A673 (cell line): ENCODE results near the gene BRSK2. TPM values are rescaled to one million over a fixed set of nuclear protein-coding genes. Genes with fewer than 3 reads are reported as not detected.
"Not testable (repeated sequence)": the region's sequence is repeated elsewhere in the genome, so short reads cannot be mapped to it uniquely, and the experiment has no call there.

Experiments used
- BruUV-seq: library from RNA; stranded (reverse); fragments of 400-500 nt; replicated peaks from 2 replicates; lab custom pipeline; 2021; lab: Mats Ljungman, UMichigan
- CTCF ChIA-PET: fragments of 300-600 bp; sonication (Branson Sonifier 250); formaldehyde crosslinking; loops from one replicate; lab custom pipeline; 2022; ENCODE audit warnings: antibody characterized with exemption; lab: Charles Lee
- POLR2A ChIA-PET: fragments of 300-600 bp; sonication (Branson Sonifier 250); formaldehyde crosslinking; loops from one replicate; lab custom pipeline; 2022; ENCODE audit warnings: antibody characterized with exemption; ENCODE audit not compliant: low non-redundant PET; lab: Charles Lee
- DNase-seq: peaks from one replicate; pipeline ENCODE4 v3.0.0-alpha.2; 2015; ENCODE audit warnings: low spot score
- H3K27ac ChIP-seq: fragments of 200-600 bp; sonication (generic); 2 replicates; pipeline ENCODE4 v1.5.1; 2016; ENCODE audit warnings: mixed run types, low read depth, mild to moderate bottlenecking, mixed read lengths, antibody characterized with exemption, low read length; ENCODE audit not compliant: poor library complexity, severe bottlenecking
- H3K27me3 ChIP-seq: fragments of 200-600 bp; sonication (generic); replicated peaks from 2 replicates; pipeline ENCODE4 v1.6.1; 2017; ENCODE audit warnings: mixed run types, low read depth, mild to moderate bottlenecking, mixed read lengths, antibody characterized with exemption, low read length; ENCODE audit not compliant: insufficient read depth, poor library complexity
- H3K36me3 ChIP-seq: fragments of 200-600 bp; sonication (generic); 2 replicates; pipeline ENCODE4 v1.6.1; 2016; ENCODE audit warnings: mixed run types, mild to moderate bottlenecking, mixed read lengths, antibody characterized with exemption, low read length; ENCODE audit not compliant: insufficient read depth, poor library complexity, severe bottlenecking
- H3K4me1 ChIP-seq: fragments of 200-600 bp; sonication (generic); 2 replicates; pipeline ENCODE4 v1.6.1; 2017; ENCODE audit warnings: mixed run types, mild to moderate bottlenecking, mixed read lengths, antibody characterized with exemption, low read length; ENCODE audit not compliant: insufficient read depth, poor library complexity, severe bottlenecking
- H3K4me3 ChIP-seq: fragments of 200-600 bp; sonication (generic); 2 replicates; pipeline ENCODE4 v1.5.1; 2016; ENCODE audit warnings: low read depth, mixed run types, mild to moderate bottlenecking, mixed read lengths, low read length; ENCODE audit not compliant: poor library complexity, severe bottlenecking
- H3K9me3 ChIP-seq: fragments of 200-600 bp; sonication (generic); 2 replicates; pipeline ENCODE4 v1.6.1; 2016; ENCODE audit warnings: mixed run types, low read depth, mild to moderate bottlenecking, mixed read lengths, antibody characterized with exemption, low read length; ENCODE audit not compliant: poor library complexity, severe bottlenecking
- EZH2 ChIP-seq: fragments of 200-600 bp; sonication (generic); IDR thresholded peaks from 2 replicates; pipeline ENCODE4 v1.6.1; 2017; ENCODE audit warnings: borderline replicate concordance, low read depth, mild to moderate bottlenecking, mixed read lengths, antibody characterized with exemption, low read length; ENCODE audit not compliant: poor library complexity, severe bottlenecking
- intact Hi-C: fragments of 100-400 bp; cut with micrococcal nuclease; formaldehyde crosslinking; loops from one replicate; pipeline ENCODE4 v1.10.0; 2022; ENCODE audit not compliant: unreplicated experiment
- total RNA-seq: library from RNA; stranded (reverse); gene quantifications from 2 replicates; pipeline ENCODE4 v1.2.3, GENCODE V29; 2021
- TF ChIP-seq, protein P1 (sequence below): fragments of 300-800, 200-600 bp; sonication (generic); conservative IDR thresholded peaks from 2 replicates; pipeline ENCODE4 v1.5.1; 2017; ENCODE audit warnings: low read depth, mild to moderate bottlenecking, antibody characterized with exemption, low read length, moderate library complexity, mixed read lengths

The BRSK2 gene
- total RNA-seq, 1 experiment from 2014 or later, result 2.2 TPM

DNA sequence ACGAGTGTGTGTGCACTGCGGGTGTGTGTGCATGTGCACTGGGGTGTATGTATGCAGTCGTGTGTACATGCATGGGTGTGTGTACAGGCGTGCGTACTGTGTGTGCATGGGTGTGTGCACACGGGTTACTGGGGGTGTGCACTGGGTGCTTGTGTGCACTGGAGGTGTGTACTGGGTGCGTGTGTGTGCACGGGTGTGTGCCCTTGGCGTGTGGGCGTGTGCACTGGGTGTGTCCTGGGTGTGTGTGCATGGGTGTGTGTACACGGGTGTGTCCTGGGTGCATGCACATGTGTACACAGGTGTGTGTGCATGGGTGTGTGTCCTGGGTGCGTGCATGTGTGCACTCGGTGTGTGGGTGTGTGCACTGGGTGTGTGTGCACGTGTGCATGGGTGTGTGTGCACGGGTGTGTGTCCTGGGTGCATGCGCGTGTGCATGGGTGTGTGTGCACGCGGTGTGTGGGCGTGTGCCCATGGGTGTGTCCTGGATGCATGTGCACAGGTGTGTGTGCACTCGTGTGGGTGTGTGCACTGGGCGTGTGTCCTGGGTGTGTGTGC lies 39.1 kb downstream of the BRSK2 start:
- no peak overlapping the region for H3K27ac ChIP-seq
- H3K36me3 ChIP-seq, result no peaks in the 10 kb centered on the region
- H3K4me3 ChIP-seq, result no peak overlapping the region
- no peaks in the 10 kb centered on the region for H3K4me1 ChIP-seq
- intact Hi-C loops, result no loop called here
- BruUV-seq, result no TSS peak
- ChIA-PET POLR2A (no interaction called here), CTCF (no interaction called here)
- no peaks in the 10 kb centered on the region for H3K9me3 ChIP-seq
- no peak for DNase-seq
- TF ChIP-seq EZH2, result no peak
- TF ChIP-seq, protein P1, sequence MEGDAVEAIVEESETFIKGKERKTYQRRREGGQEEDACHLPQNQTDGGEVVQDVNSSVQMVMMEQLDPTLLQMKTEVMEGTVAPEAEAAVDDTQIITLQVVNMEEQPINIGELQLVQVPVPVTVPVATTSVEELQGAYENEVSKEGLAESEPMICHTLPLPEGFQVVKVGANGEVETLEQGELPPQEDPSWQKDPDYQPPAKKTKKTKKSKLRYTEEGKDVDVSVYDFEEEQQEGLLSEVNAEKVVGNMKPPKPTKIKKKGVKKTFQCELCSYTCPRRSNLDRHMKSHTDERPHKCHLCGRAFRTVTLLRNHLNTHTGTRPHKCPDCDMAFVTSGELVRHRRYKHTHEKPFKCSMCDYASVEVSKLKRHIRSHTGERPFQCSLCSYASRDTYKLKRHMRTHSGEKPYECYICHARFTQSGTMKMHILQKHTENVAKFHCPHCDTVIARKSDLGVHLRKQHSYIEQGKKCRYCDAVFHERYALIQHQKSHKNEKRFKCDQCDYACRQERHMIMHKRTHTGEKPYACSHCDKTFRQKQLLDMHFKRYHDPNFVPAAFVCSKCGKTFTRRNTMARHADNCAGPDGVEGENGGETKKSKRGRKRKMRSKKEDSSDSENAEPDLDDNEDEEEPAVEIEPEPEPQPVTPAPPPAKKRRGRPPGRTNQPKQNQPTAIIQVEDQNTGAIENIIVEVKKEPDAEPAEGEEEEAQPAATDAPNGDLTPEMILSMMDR, result no peak
- H3K27me3 ChIP-seq, result no peaks in the 10 kb centered on the region

DNA sequence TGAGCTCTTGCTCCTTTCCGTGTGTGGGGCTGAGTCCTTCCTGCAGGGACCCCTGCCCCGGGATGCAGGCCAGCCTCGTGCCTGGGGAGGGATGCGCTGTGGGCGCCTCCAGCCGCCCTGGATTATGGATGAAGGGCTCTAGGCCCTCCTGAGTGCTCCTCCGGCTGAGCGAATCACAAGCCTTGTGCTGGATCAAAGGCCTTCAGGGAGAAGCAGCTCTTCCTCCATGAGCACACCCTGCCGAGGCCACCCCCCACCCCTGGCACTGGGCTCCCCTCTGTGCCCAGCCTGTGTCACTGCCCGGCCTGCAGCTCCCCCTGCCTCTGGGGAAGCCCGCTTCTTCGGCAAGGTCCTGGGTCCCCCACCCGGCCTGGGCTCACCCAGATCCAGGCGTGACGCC lies 43.8 kb downstream of the BRSK2 start:
- no peak for DNase-seq
- TF ChIP-seq EZH2, result no peak
- TF ChIP-seq, protein P1, result no peak
- intact Hi-C loops, result no loop called here
- no peaks in the 10 kb centered on the region for H3K27me3 ChIP-seq
- H3K27ac ChIP-seq, result no peak overlapping the region
- H3K4me3 ChIP-seq, result no peak overlapping the region
- BruUV-seq, result no TSS peak
- ChIA-PET POLR2A (no interaction called here), CTCF (no interaction called here)
- no peaks in the 10 kb centered on the region for H3K9me3 ChIP-seq
- no peaks in the 10 kb centered on the region for H3K4me1 ChIP-seq
- H3K36me3 ChIP-seq, result no peaks in the 10 kb centered on the region

DNA sequence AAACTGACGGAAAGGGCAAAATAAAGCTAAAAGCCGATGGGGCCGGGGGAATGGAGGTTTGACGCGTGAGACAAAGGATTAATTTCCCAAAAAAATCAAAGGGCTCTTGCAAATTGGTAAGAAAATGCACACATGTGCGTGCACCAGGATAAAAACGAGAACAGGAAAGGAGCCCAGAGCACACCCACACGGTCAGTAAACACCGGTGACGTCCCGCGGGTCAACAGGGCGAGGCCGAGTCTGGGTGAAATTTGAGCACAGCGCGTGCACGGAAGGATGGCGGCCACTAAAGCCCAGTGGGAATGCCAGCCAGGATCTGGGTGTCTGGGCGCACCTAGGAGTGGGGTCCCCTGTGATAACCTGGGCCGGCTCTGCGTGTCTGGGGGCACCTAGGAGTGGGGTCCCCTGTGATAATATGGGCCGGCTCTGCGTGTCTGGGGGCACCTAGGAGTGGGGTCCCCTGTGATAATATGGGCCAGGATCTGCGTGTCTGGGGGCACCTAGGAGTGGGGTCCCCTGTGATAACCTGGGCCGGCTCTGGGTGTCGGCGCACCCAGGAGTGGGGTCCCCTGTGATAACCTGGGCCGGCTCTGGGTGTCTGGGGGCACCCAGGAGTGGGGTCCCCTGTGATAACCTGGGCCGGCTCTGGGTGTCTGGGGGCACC lies 44.4 kb downstream of the BRSK2 start:
- H3K27ac ChIP-seq, result no peak overlapping the region
- H3K9me3 ChIP-seq, result no peaks in the 10 kb centered on the region
- H3K4me1 ChIP-seq, result no peaks in the 10 kb centered on the region
- TF ChIP-seq, protein P1, result no peak
- TF ChIP-seq EZH2, result no peak
- intact Hi-C loops, result no loop called here
- H3K4me3 ChIP-seq, result no peak overlapping the region
- ChIA-PET CTCF (no interaction called here), POLR2A (no interaction called here)
- no peak for DNase-seq
- H3K27me3 ChIP-seq, result no peaks in the 10 kb centered on the region
- BruUV-seq, result no TSS peak
- no peaks in the 10 kb centered on the region for H3K36me3 ChIP-seq

DNA sequence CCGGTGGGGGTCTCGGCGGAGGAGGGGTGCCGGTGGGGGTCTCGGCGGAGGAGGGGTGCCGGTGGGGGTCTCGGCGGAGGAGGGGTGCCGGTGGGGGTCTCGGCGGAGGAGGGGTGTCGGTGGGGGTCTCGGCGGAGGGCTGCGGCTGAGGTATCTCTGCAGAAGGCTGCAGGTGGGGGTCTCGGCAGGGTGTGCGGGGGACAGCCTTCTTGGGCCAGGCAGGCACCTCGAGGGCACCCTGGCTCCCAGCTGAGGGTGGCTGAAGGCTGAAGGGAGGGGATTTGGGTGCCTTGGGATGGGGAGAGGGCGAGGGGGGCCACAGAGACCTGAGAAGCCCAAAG lies 45.7 kb downstream of the BRSK2 start:
- POLR2A ChIA-PET, H3K27me3 ChIP-seq, intact Hi-C loops, BruUV-seq, H3K4me3 ChIP-seq, H3K9me3 ChIP-seq, H3K27ac ChIP-seq, DNase-seq, H3K36me3 ChIP-seq, H3K4me1 ChIP-seq, CTCF ChIA-PET: not testable (repeated sequence)
